AG10803 (cell line): Measurements from ENCODE around the gene BZW2.

Source experiments
- DNase-seq: peaks from one replicate; pipeline ENCODE4 v3.0.0; 2010; ENCODE audit warnings: low read depth
- H3K4me3 ChIP-seq: 2 replicates; pipeline ENCODE4 v1.5.1; 2011; ENCODE audit warnings: mild to moderate bottlenecking, low read length, control low read depth
- TF ChIP-seq, protein P1 (sequence below): conservative IDR thresholded peaks from 2 replicates; pipeline ENCODE4 v1.5.1; 2011; ENCODE audit warnings: mild to moderate bottlenecking, low read length, control low read depth, inconsistent platforms

The BZW2 gene

DNA sequence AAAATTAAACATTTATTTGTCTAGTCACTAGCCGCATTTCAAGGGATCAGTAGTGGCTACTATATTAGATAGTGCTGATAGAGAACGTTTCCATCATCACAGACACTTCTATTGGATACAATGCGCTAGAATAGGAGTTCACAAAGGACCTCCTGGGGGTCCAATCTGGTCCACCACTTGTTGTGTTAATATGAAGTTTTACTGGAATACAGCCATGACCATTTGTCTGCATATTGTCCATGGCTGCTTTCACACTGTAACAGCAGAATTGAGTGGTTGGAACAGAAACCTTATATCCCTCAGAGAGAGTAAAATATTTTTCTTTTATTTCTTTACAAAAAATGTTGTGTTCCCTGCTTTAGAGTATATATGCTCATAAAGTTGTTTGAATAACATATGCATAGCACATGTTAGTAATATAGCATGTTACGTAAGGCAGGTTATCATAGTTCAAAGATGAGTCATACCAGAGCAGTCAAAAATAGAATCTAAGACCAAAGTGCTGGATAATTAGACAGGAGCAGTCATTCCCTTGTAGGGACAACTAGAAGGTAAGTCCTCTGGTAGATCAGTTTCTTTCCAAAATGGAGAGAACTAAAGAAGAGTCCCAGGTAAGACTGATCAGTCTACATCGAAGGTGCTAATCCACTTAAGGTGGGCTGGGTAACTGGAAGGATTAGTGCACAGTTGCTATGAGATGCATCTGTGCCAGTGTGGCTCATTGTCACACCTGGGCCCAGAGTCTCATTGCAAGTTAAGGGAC, 14.9 kb downstream of the BZW2 start:
- peak; percentile 73 for DNase-seq
- H3K4me3 ChIP-seq: no peak overlapping the region
- TF ChIP-seq, protein P1, sequence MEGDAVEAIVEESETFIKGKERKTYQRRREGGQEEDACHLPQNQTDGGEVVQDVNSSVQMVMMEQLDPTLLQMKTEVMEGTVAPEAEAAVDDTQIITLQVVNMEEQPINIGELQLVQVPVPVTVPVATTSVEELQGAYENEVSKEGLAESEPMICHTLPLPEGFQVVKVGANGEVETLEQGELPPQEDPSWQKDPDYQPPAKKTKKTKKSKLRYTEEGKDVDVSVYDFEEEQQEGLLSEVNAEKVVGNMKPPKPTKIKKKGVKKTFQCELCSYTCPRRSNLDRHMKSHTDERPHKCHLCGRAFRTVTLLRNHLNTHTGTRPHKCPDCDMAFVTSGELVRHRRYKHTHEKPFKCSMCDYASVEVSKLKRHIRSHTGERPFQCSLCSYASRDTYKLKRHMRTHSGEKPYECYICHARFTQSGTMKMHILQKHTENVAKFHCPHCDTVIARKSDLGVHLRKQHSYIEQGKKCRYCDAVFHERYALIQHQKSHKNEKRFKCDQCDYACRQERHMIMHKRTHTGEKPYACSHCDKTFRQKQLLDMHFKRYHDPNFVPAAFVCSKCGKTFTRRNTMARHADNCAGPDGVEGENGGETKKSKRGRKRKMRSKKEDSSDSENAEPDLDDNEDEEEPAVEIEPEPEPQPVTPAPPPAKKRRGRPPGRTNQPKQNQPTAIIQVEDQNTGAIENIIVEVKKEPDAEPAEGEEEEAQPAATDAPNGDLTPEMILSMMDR: no peak

DNA sequence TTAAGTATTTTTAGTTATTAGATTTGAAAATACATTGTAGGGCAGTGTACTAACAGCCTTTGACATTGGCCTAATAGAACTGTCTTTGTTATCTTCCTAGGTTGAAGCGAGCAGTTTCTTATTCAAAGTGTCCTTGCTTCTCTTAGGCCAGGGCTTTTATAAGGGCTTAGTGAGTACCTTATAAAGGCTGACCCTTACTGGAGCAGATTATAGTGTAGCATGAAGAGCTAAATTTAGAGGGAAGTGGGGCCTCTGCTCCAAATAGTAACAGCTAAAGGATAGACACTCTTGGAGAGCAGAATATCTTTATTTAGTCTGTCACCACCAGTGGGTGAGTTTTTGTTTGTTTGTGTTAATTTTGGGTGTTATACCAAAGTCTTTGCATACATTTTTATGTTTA, 15.9 kb downstream of the BZW2 start:
- no peak overlapping the region for H3K4me3 ChIP-seq
- TF ChIP-seq, protein P1: no peak
- DNase-seq: no peak

DNA sequence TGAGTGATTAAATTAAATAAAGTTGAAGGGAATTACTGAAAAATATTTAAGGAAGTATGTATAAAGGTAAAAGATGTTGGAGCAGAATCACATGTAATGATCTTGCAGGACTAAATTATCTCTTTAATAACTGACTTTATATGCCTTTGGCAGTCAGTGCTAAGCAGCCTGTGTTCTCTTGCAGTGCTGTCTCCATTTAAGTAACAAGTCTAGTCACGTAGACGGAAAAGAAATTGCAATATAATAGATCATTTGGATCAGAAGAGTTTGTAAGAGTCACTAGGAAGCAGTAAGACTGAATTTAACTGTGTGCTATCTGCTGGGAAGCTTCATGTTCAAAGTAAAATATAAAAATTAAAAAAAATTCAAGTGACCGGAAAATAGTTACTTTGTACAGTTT, 21.4 kb downstream of the BZW2 start:
- no peak for DNase-seq
- TF ChIP-seq, protein P1: no peak
- H3K4me3 ChIP-seq: no peak overlapping the region

DNA sequence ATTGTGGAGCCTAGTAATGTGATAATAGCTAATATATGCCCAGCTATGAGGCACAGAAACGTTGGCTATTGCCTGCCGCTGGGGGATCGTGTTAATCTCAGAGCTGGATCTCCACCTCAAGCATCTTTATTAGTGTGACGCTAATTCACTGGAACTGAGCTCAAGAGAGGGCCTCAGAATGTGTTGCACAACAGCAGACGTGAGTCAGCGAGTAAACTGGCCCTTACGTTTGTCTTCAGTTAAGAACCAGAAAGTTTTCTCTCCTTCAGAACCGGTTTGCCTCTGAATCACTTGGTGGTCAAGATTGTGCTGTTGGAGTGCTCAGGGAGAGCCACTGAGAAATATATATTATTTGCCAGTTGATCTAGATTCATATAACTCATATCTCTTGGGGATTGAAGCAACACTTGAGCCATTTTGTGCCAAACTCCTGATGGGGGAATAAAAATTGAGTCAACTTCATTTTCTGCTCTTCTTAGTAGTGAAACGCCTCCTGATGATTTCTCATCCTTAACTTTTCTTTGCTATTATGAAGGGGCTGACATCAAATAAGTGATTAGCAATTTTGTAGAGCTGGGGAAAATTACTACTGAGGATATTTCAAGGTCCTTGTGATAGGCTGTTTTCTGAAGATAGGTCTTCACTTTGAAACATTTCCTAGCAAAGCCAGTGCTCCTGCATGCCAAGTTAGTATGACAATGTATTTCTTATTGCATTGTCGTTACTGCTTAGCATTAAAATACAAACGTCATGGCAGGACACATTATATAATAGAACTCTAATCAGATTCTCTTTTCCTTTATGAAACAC, 22.3 kb downstream of the BZW2 start:
- no peak overlapping the region; the same call in none of the 2 replicates for H3K4me3 ChIP-seq
- DNase-seq: peak; percentile 99
- TF ChIP-seq, protein P1: peak; percentile 53

DNA sequence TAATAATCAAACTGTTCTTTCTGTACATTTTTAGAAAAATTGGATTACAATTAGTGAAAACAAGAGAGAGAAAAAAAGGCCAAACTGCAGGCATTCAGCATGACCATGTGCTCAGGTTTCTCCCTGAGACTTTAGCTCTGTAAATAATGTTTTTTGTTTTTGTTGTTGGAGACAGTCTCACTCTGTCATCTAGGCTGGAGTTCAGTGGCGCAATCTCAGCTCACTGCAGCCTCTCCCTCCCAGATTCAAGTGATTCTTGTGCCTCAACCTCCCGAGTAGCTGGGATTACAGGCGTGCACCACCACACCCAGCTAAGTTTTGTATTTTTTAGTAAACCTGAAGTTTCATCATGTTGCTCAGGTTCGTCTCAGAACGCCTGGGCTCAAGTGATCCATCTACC, 23.0 kb downstream of the BZW2 start:
- H3K4me3 ChIP-seq: no peak overlapping the region
- peak; percentile 49 for DNase-seq
- TF ChIP-seq, protein P1: no peak

DNA sequence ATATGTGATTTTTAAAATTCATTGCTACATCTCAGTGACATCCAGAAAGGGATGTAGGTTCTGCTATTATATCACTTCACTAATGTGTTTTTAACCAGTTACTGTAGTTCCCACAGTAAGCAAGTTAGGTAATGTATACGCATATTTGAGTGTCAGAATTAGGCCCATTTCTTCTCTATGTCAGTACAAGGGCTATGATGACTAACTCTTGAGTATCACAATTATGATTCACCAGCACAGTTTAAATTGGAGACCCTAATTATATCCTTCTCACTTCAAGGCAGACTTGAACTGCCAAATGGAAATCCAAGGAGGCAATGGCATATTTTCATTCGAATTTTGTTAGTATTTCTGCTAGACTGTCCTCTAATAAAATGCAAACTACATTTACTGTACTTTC, 23.6 kb downstream of the BZW2 start:
- peak; percentile 30 for DNase-seq
- no peak overlapping the region for H3K4me3 ChIP-seq
- TF ChIP-seq, protein P1: no peak

DNA sequence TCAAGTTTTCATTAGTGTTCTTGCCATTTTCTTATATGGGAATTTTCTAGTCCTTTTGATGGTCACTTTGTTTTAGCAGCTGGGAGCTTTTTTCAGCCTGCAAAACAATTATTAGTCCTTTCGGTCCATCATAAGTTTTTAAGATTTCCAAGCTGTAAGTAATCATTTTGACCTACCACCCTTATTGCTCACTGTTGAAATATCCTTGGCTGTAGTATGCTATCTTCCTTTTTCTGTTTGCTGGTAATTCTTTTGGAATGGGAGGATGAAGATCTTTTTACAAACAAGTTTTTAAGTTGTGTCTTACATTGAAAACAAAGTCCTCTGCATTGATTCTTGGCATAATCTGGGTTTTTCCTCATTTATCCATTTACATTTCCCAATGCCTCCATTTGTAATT, 24.0 kb downstream of the BZW2 start:
- peak; percentile 64 for DNase-seq
- TF ChIP-seq, protein P1: no peak
- H3K4me3 ChIP-seq: no peak overlapping the region
